Measurements from ENCODE around the gene AGAP3.

- TF ChIP-seq POLR2A (IDR thresholded peaks at IDR 0.05; ENCODE audit: low read length): no peak
- TF ChIP-seq GATA1 (IDR thresholded peaks at IDR 0.05; ENCODE audit: low read depth, low read length): no peak
These were observed 1.2 kb downstream of the AGAP3 start for GRCh38 chr7:151087245-151088018.

Measured in erythroblast (primary cell).